GM19240 (cell line): ENCODE measurements around the gene IGLL5.

Experiments
- DNase-seq: peaks from one replicate; pipeline ENCODE4 v3.0.0; 2011; ENCODE audit warnings: low spot score; ENCODE audit not compliant: insufficient read length

The IGLL5 gene

GRCh38 chr22:22938672-22939587 is 51.3 kb downstream of the IGLL5 start:
- DNase-seq = no peak

GRCh38 chr22:22939588-22940368 is 52.2 kb downstream of the IGLL5 start:
- no peak for DNase-seq

GRCh38 chr22:22940961-22941605 is 53.5 kb downstream of the IGLL5 start:
- DNase-seq = no peak

GRCh38 chr22:22941831-22942510 is 54.4 kb downstream of the IGLL5 start:
- DNase-seq = no peak

GRCh38 chr22:22942511-22943329 is 55.1 kb downstream of the IGLL5 start:
- DNase-seq = no peak

GRCh38 chr22:22943521-22944267 is 56.1 kb downstream of the IGLL5 start:
- no peak for DNase-seq

- no peak for DNase-seq
These were observed 56.8 kb downstream of the IGLL5 start for GRCh38 chr22:22944268-22944985.

- DNase-seq = no peak
These were observed 57.6 kb downstream of the IGLL5 start for GRCh38 chr22:22945195-22945594.
